Activated T-helper 9 cell treated with anti-CD3 and anti-CD28 coated beads, Interleukin-2, amount 50 U/mL, for 16 hours (primary cell): ENCODE results near the gene LRRC8C.
"Not testable (repeated sequence)": the region's sequence is repeated elsewhere in the genome, so short reads cannot be mapped to it uniquely, and the experiment has no call there.

Experiments
- DNase-seq: peaks from one replicate; pipeline ENCODE4 v3.0.0-alpha.2; 2020; ENCODE audit warnings: low read depth

The LRRC8C gene

GRCh38 chr1:89607586-89608318, 25.2 kb upstream of the LRRC8C start:
- no peak for DNase-seq

GRCh38 chr1:89608319-89608983, 24.5 kb upstream of the LRRC8C start:
- peak; percentile 52 for DNase-seq

- DNase-seq, result peak; percentile 45
These were observed 23.8 kb upstream of the LRRC8C start for GRCh38 chr1:89608984-89609725.

GRCh38 chr1:89609781-89610456, 23.0 kb upstream of the LRRC8C start:
- peak; percentile 6 for DNase-seq

GRCh38 chr1:89610457-89611011, 22.4 kb upstream of the LRRC8C start:
- DNase-seq, result peak; percentile 12

- DNase-seq, result no peak
These were observed 21.2 kb upstream of the LRRC8C start for GRCh38 chr1:89611721-89612120.

GRCh38 chr1:89613928-89614327, 19.0 kb upstream of the LRRC8C start:
- no peak for DNase-seq

- DNase-seq, result no peak
These were observed 17.0 kb upstream of the LRRC8C start for GRCh38 chr1:89615676-89616598.

GRCh38 chr1:89616844-89617627, 15.9 kb upstream of the LRRC8C start:
- DNase-seq, result no peak

- DNase-seq, result no peak
These were observed 12.3 kb upstream of the LRRC8C start for GRCh38 chr1:89620664-89621063.

GRCh38 chr1:89622895-89623294, 10.0 kb upstream of the LRRC8C start:
- no peak for DNase-seq

- DNase-seq, result no peak
These were observed 8.6 kb upstream of the LRRC8C start for GRCh38 chr1:89624314-89624713.

GRCh38 chr1:89624715-89625323, 8.1 kb upstream of the LRRC8C start:
- no peak for DNase-seq

GRCh38 chr1:89627596-89627962, 5.3 kb upstream of the LRRC8C start:
- DNase-seq, result no peak

GRCh38 chr1:89629146-89629545, 3.8 kb upstream of the LRRC8C start:
- no peak for DNase-seq

GRCh38 chr1:89629600-89629999, 3.3 kb upstream of the LRRC8C start:
- not testable (repeated sequence) for DNase-seq

GRCh38 chr1:89630048-89630447, 2.9 kb upstream of the LRRC8C start:
- DNase-seq, result no peak

GRCh38 chr1:89631816-89632656, 884 bp upstream of the LRRC8C start:
- DNase-seq, result no peak

- peak; percentile 45 for DNase-seq
These were observed 404 bp downstream of the LRRC8C start for GRCh38 chr1:89633248-89633799.
